SU-DHL-6 (cell line): ENCODE results near the gene RGS7.

Experiments
- H2AFZ ChIP-seq: fragments of 200-600 bp; sonication (generic); 2 replicates; pipeline ENCODE4 v1.6.1; 2014; ENCODE audit warnings: low read depth, mild to moderate bottlenecking, moderate library complexity, mixed read lengths, antibody characterized with exemption, low read length; ENCODE audit not compliant: severe bottlenecking
- H3F3A ChIP-seq: fragments of 200-600 bp; shearing (Covaris generic); 2 replicates; pipeline ENCODE4 v1.6.0; 2016; ENCODE audit warnings: antibody characterized with exemption, mild to moderate bottlenecking; ENCODE audit not compliant: insufficient read depth
- H3K27ac ChIP-seq: fragments of 200-600 bp; sonication (generic); 2 replicates; pipeline ENCODE4 v1.5.1; 2016; ENCODE audit warnings: low read depth, mild to moderate bottlenecking, low read length, moderate library complexity, mixed read lengths
- H3K27me3 ChIP-seq: fragments of 200-600 bp; sonication (generic), shearing (Covaris generic); 2 replicates; pipeline ENCODE4 v1.6.0; 2014; ENCODE audit warnings: mild to moderate bottlenecking, low read length
- H3K36me3 ChIP-seq: fragments of 200-600 bp; sonication (generic); 2 replicates; pipeline ENCODE4 v1.6.1; 2014; ENCODE audit warnings: mild to moderate bottlenecking, low read length, mixed read lengths
- H3K4me2 ChIP-seq: fragments of 300-600, 200-600 bp; shearing (Covaris generic), sonication (generic); 2 replicates; pipeline ENCODE4 v1.6.0; 2014; ENCODE audit warnings: low read length, low read depth, mild to moderate bottlenecking; ENCODE audit not compliant: poor library complexity, severe bottlenecking
- H3K4me3 ChIP-seq: fragments of 200-600 bp; sonication (generic); 2 replicates; pipeline ENCODE4 v1.5.1; 2014; ENCODE audit warnings: antibody characterized with exemption, low read length, mild to moderate bottlenecking, mixed read lengths; ENCODE audit not compliant: insufficient read depth, poor library complexity, severe bottlenecking
- H3K79me2 ChIP-seq: fragments of 200-600 bp; sonication (generic); 2 replicates; pipeline ENCODE4 v1.6.1; 2014; ENCODE audit warnings: mild to moderate bottlenecking, low read length, moderate library complexity; ENCODE audit not compliant: insufficient read depth
- H3K9ac ChIP-seq: fragments of 200-600 bp; sonication (generic); 2 replicates; pipeline ENCODE4 v1.7.0; 2014; ENCODE audit warnings: mild to moderate bottlenecking, low read length
- H3K9me2 ChIP-seq: fragments of 200-600 bp; sonication (generic); replicated peaks from 2 replicates; pipeline ENCODE4 v1.6.1; 2014; ENCODE audit warnings: low read length; ENCODE audit not compliant: insufficient read depth
- H3K9me3 ChIP-seq: fragments of 200-600 bp; sonication (generic); 2 replicates; pipeline ENCODE4 v1.6.1; 2014; ENCODE audit warnings: low read length, mixed read lengths; ENCODE audit not compliant: insufficient read depth
- H4K20me1 ChIP-seq: fragments of 200-600 bp; sonication (generic); 2 replicates; pipeline ENCODE4 v1.6.1; 2014; ENCODE audit warnings: low read depth, mild to moderate bottlenecking, antibody characterized with exemption, low read length, moderate library complexity, mixed read lengths
- EZH2phosphoT487 ChIP-seq: fragments of 200-600 bp; sonication (generic), shearing (Covaris generic); conservative IDR thresholded peaks from 2 replicates; pipeline ENCODE4 v1.6.1; 2018; ENCODE audit warnings: mild to moderate bottlenecking, antibody characterized with exemption, low read length, moderate library complexity, mixed read lengths
- TF ChIP-seq, protein P1 (sequence below): fragments of 200-600 bp; sonication (generic); IDR thresholded peaks from one replicate; pipeline ENCODE4 v1.5.1; 2017; ENCODE audit warnings: antibody characterized with exemption, mild to moderate bottlenecking, low read length, moderate library complexity; ENCODE audit not compliant: insufficient read depth, poor library complexity, severe bottlenecking

RGS7 gene

DNA sequence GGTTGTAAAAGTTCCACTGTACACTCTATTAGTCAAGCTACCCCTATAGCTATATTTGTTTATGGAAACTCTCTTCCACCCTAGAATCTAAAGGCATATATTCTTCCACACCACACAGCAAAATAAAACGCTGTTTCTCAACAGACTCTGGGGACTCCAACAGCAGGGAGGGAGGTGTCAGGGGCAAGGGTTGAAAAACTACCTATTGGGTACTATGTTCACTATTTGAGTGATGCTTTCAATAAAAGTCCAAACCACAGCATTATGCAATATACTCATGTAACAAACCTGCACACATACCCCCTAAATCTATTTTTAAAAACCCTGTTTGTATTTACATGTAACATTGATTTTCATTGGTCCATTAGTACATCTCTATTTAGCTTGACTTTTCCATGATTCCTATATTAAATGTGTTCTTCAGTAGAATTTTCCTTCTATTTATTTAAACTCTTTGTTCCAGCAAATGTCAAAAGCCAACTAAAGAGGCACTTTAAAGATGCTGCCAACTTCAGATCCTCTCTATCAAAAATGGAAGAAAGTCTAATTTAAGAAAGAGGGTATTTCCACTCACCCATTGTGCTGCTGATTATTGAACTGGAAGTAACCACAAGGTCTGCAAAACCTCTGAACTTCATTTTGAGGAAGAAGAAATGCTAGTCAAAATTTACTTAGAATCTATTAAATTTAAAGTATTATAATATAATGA, 26.2 kb downstream of the RGS7 start:
- no peak overlapping the region for H2AFZ ChIP-seq

DNA sequence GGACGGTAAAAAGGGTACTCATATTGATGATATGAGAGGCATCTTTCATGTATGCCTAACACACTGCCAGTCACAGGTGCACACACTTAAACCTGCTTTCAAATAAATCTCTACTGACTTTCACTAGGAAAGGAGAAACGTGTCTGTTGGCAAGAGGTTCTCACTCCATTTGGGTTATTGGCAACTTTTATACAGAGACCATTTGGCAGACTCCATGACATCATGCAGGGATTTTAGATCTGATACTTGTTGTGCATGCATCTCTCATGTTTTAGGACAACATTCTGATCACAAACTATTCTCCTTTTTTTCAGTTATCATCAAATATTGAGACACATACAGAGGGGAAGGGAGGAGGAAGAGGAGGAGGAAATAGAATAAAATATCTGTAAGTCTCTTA, 31.5 kb downstream of the RGS7 start:
- TF ChIP-seq, protein P1, sequence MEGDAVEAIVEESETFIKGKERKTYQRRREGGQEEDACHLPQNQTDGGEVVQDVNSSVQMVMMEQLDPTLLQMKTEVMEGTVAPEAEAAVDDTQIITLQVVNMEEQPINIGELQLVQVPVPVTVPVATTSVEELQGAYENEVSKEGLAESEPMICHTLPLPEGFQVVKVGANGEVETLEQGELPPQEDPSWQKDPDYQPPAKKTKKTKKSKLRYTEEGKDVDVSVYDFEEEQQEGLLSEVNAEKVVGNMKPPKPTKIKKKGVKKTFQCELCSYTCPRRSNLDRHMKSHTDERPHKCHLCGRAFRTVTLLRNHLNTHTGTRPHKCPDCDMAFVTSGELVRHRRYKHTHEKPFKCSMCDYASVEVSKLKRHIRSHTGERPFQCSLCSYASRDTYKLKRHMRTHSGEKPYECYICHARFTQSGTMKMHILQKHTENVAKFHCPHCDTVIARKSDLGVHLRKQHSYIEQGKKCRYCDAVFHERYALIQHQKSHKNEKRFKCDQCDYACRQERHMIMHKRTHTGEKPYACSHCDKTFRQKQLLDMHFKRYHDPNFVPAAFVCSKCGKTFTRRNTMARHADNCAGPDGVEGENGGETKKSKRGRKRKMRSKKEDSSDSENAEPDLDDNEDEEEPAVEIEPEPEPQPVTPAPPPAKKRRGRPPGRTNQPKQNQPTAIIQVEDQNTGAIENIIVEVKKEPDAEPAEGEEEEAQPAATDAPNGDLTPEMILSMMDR, result no peak
- TF ChIP-seq EZH2phosphoT487, result no peak
- no peaks in the 10 kb centered on the region for H3F3A ChIP-seq
- no peaks in the 10 kb centered on the region for H3K36me3 ChIP-seq
- H3K27ac ChIP-seq, result no peak overlapping the region
- H3K9me3 ChIP-seq, result no peaks in the 10 kb centered on the region
- H3K79me2 ChIP-seq, result no peaks in the 10 kb centered on the region
- H3K27me3 ChIP-seq, result no peaks in the 10 kb centered on the region
- no peak overlapping the region for H3K4me2 ChIP-seq
- H4K20me1 ChIP-seq, result no peaks in the 10 kb centered on the region
- no peaks in the 10 kb centered on the region for H3K9me2 ChIP-seq
- no peak overlapping the region for H3K4me3 ChIP-seq
- no peak overlapping the region for H2AFZ ChIP-seq
- H3K9ac ChIP-seq, result no peak overlapping the region

More for the DNA sequence above, 26.2 kb downstream of the RGS7 start:
- Histone ChIP-seq H3K9ac (no peak overlapping the region), H3K4me2 (no peak overlapping the region), H3K27ac (no peak overlapping the region), H3K79me2 (no peaks in the 10 kb centered on the region), H3K9me3 (no peaks in the 10 kb centered on the region), H3K27me3 (no peaks in the 10 kb centered on the region), H4K20me1 (no peaks in the 10 kb centered on the region), H3K36me3 (no peaks in the 10 kb centered on the region), H3F3A (no peaks in the 10 kb centered on the region), H3K9me2 (no peaks in the 10 kb centered on the region), H3K4me3 (no peak overlapping the region)
- no peak for TF ChIP-seq EZH2phosphoT487
- TF ChIP-seq, protein P1, result no peak

DNA sequence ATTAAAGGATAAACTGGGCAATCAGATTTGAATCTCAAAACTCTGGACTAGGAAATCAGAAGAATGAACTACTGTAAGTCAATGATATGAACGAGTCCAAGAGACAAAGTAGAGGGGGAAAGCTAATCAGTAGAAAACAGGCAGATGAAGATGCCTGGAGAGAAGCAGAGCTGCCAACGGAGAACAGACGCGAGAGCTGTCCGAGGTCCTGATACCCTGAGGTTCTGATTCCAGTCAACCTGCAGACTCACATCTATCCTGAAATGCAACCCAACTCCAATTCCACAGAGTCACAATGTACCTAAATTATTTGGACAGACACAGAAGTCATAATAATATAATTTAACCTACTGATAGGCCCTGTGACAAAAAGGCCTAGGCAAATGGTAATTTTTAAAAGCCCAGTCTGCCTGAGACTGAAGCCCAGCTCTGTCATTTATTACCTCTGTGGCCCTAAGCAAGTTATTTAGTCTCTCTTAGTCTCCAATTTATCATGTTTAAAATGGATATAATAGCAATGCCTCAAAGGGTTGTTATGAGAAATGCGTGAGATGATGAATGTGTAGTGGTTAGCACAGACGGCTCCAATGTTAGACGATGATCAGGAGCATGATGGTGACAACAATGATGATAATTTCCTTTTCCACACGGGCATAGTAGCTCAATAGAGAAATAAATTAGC, 33.4 kb downstream of the RGS7 start:
- no peaks in the 10 kb centered on the region for H3K27me3 ChIP-seq
- no peak overlapping the region for H3K9ac ChIP-seq
- H3K36me3 ChIP-seq, result no peaks in the 10 kb centered on the region
- TF ChIP-seq, protein P1, result no peak
- no peak for TF ChIP-seq EZH2phosphoT487
- H4K20me1 ChIP-seq, result no peaks in the 10 kb centered on the region
- no peaks in the 10 kb centered on the region for H3K9me2 ChIP-seq
- H3K27ac ChIP-seq, result no peak overlapping the region
- H3K9me3 ChIP-seq, result no peaks in the 10 kb centered on the region
- no peak overlapping the region for H3K4me2 ChIP-seq
- H2AFZ ChIP-seq, result no peak overlapping the region
- H3K79me2 ChIP-seq, result no peaks in the 10 kb centered on the region
- no peak overlapping the region for H3K4me3 ChIP-seq
- H3F3A ChIP-seq, result no peaks in the 10 kb centered on the region
